ENCODE measurements around the gene MT2A.
A peak's percentile ranks its signal among the peaks of the same experiment; 100 is the strongest.

Gene MT2A

GRCh38 chr16:56564793-56565477 is 43.4 kb upstream of the MT2A start, which contains the start of gene MT4:
Gene MT4 (plus strand): TSS chr16:56565073. CDS start chr16:56565129, 56 bp downstream.
- H3K36me3 ChIP-seq (ENCODE audit: low read depth) = no peaks in the 10 kb centered on the region
- no peak for ATAC-seq (ENCODE audit: low read depth)

GRCh38 chr16:56569971-56570370 is 38.4 kb upstream of the MT2A start:
- no peaks in the 10 kb centered on the region for H3K27me3 ChIP-seq (ENCODE audit: insufficient read depth, poor library complexity, severe bottlenecking)
- TF ChIP-seq CTCF (IDR thresholded peaks at IDR 0.05; ENCODE audit: poor library complexity, severe bottlenecking) = no peak
- ATAC-seq (ENCODE audit: low read depth) (no peak), DNase-seq (ENCODE audit: low spot score) (peak; percentile 3)
- no peak overlapping the region for H3K27ac ChIP-seq (ENCODE audit: poor library complexity, severe bottlenecking)
- H3K36me3 ChIP-seq (ENCODE audit: low read depth) = no peaks in the 10 kb centered on the region
- no peaks in the 10 kb centered on the region for H3K4me1 ChIP-seq (ENCODE audit: insufficient read depth, poor library complexity, severe bottlenecking)
- H3K4me3 ChIP-seq (ENCODE audit: severe bottlenecking) = no peak overlapping the region
- H3K9me3 ChIP-seq (ENCODE audit: severe bottlenecking) = no peaks in the 10 kb centered on the region

More at GRCh38 chr16:56564793-56565477, 43.4 kb upstream of the MT2A start, which contains the start of gene MT4:
- TF ChIP-seq CTCF (IDR thresholded peaks at IDR 0.05; ENCODE audit: poor library complexity, severe bottlenecking) = no peak
- H3K27ac ChIP-seq (ENCODE audit: poor library complexity, severe bottlenecking) = no peak within 1 kb of the TSS
- H3K27me3 ChIP-seq (ENCODE audit: insufficient read depth, poor library complexity, severe bottlenecking) = no peaks in the 10 kb centered on the region
- no peaks in the 10 kb centered on the region for H3K9me3 ChIP-seq (ENCODE audit: severe bottlenecking)
- no peak within 1 kb of the TSS for H3K4me3 ChIP-seq (ENCODE audit: severe bottlenecking)
- H3K4me1 ChIP-seq (ENCODE audit: insufficient read depth, poor library complexity, severe bottlenecking) = no peaks in the 10 kb centered on the region
- no peak for DNase-seq (ENCODE audit: low spot score)

GRCh38 chr16:56571525-56571924 is 36.9 kb upstream of the MT2A start:
- no peak for DNase-seq (ENCODE audit: low spot score)
- Histone ChIP-seq H3K9me3 (ENCODE audit: severe bottlenecking) (no peaks in the 10 kb centered on the region), H3K27ac (ENCODE audit: poor library complexity, severe bottlenecking) (no peak overlapping the region), H3K4me3 (ENCODE audit: severe bottlenecking) (no peak overlapping the region), H3K4me1 (ENCODE audit: insufficient read depth, poor library complexity, severe bottlenecking) (peaks cover 1% of the 10 kb centered on the region), H3K36me3 (ENCODE audit: low read depth) (no peaks in the 10 kb centered on the region), H3K27me3 (ENCODE audit: insufficient read depth, poor library complexity, severe bottlenecking) (no peaks in the 10 kb centered on the region)
- TF ChIP-seq CTCF (IDR thresholded peaks at IDR 0.05; ENCODE audit: poor library complexity, severe bottlenecking) = no peak
- no peak for ATAC-seq (ENCODE audit: low read depth)

GRCh38 chr16:56574625-56575024 is 33.8 kb upstream of the MT2A start:
- Histone ChIP-seq H3K27ac (ENCODE audit: poor library complexity, severe bottlenecking) (no peak overlapping the region), H3K36me3 (ENCODE audit: low read depth) (no peaks in the 10 kb centered on the region), H3K9me3 (ENCODE audit: severe bottlenecking) (no peaks in the 10 kb centered on the region), H3K4me1 (ENCODE audit: insufficient read depth, poor library complexity, severe bottlenecking) (peaks cover 5% of the 10 kb centered on the region), H3K4me3 (ENCODE audit: severe bottlenecking) (no peak overlapping the region), H3K27me3 (ENCODE audit: insufficient read depth, poor library complexity, severe bottlenecking) (no peaks in the 10 kb centered on the region)
- ATAC-seq (ENCODE audit: low read depth) (no peak), DNase-seq (ENCODE audit: low spot score) (no peak)
- TF ChIP-seq CTCF (IDR thresholded peaks at IDR 0.05; ENCODE audit: poor library complexity, severe bottlenecking) = no peak
